ENCODE data around the gene ZNF552. TPM values are rescaled to one million over a fixed set of nuclear protein-coding genes. Genes with fewer than 3 reads are reported as not detected.
A peak's percentile ranks its signal among the peaks of the same experiment; 100 is the strongest.

ZNF552 gene
- total and polyA plus RNA-seq, 2 of the 8 experiments (the other 6 are each of a cell fraction or from before 2014, with no cell fraction given), result 5.9 to 11.6 TPM

DNA sequence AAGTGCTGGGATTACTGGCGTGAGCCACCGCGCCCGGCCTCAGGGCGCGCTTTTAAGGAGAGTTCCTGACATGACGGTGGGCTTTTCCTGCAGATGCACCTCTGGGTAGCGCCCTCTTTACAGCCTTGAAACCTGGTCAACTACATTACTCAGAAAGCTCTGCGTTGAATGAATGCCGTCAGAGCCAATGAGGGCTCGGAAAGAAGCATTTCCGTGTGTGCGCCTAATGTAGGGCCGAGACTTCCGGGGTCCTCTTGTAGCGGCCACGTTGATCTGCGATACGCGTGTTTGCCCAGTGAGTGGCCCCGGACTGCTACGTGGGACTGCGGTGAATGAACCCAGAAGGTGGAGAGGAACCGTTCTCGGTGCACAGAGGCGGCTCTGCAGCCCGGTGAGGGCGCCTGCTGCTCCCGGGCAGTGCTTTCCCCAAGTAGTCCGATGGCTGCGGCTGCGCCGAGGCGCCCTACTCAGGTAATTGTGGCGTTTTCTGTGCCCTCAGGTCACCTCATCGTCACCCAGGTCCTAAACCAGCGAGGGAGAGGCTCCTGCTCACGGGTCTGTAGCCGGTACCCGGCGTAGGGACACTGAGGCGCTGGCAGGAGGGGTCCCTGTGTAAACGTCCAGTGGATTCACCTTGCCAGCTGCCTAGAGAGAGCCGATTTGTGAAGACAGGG is 4.9 kb upstream of the ZNF552 start:
- peak; percentile 63 to 73 for DNase-seq (ENCODE audit: low read depth in 1 of 2, low spot score in 2 of 2)
- Histone ChIP-seq H3K56ac (replicated peaks; ENCODE audit: insufficient read length, low read depth, low read length) (peak overlapping the region; percentile 47), H3K27ac (ENCODE audit: low read depth, low read length) (peak overlapping the region; percentile 80), H4K20me1 (replicated peaks in 1 of 2; ENCODE audit: control insufficient read depth in 1 of 2, insufficient read depth in 2 of 2, low read length in 2 of 2) (peaks cover 4 to 7% of the 10 kb centered on the region in 2 experiments), H3K9me3 (ENCODE audit: insufficient read depth in 2 of 2, low read depth in 1 of 2, low read length in 1 of 2) (no peaks in the 10 kb centered on the region), H3K27me3 (replicated peaks in 1 of 4; ENCODE audit: control insufficient read depth in 3 of 4, extremely low read depth in 1 of 4, insufficient read depth in 3 of 4, low read length in 3 of 4) (no peaks in the 10 kb centered on the region), H3K36me3 (ENCODE audit: control insufficient read depth in 2 of 4, insufficient read depth in 4 of 4, low read length in 3 of 4) (peaks cover 0 to 11% (median 0%) of the 10 kb centered on the region in 4 experiments; a peak in 3 of 8 replicates), H3K4me3 (ENCODE audit: extremely low read depth in 1 of 4, insufficient read depth in 2 of 4, low read depth in 3 of 4, low read length in 4 of 4) (peak overlapping the region; percentile 84 to 99 (median 96)), H3K79me1 (ENCODE audit: low read depth, low read length) (peaks cover 4% of the 10 kb centered on the region; the same call in 1 of the 2 replicates), H2BK12ac (ENCODE audit: low read depth, low read length) (no peak overlapping the region), H3K23me2 (ENCODE audit: low read depth, low read length) (peaks cover 3% of the 10 kb centered on the region), H2BK20ac (ENCODE audit: low read length) (no peak overlapping the region), H4K91ac (replicated peaks; ENCODE audit: insufficient read length, low read length) (peak overlapping the region; percentile 98), H3K18ac (ENCODE audit: extremely low read depth, low read length) (peak overlapping the region; percentile 72; the same call in 1 of the 2 replicates), H4K5ac (ENCODE audit: insufficient read length, low read depth, low read length) (no peak overlapping the region), H3K4ac (replicated peaks; ENCODE audit: insufficient read length, low read depth, low read length) (peak overlapping the region; percentile 91), H3K4me2 (ENCODE audit: insufficient read depth in 1 of 2, low read depth in 2 of 2, low read length in 2 of 2) (peak overlapping the region; percentile 67 to 81), H2AFZ (ENCODE audit: low read length) (peak overlapping the region; percentile 56; the same call in 1 of the 2 replicates), H3K23ac (ENCODE audit: insufficient read length) (no peak overlapping the region), H4K8ac (ENCODE audit: extremely low read depth, insufficient read depth, low read length) (peak overlapping the region; percentile 98), H3K79me2 (ENCODE audit: control insufficient read depth in 1 of 2, insufficient read depth in 2 of 2, low read length in 2 of 2) (peaks cover 18 to 50% of the 10 kb centered on the region in 2 experiments), H2BK15ac (ENCODE audit: low read length) (no peak overlapping the region), H3K14ac (ENCODE audit: insufficient read length) (no peak overlapping the region), H2BK120ac (replicated peaks; ENCODE audit: low read depth, low read length) (peak overlapping the region; percentile 81), H3K4me1 (replicated peaks in 1 of 4; ENCODE audit: control insufficient read depth in 3 of 4, insufficient read depth in 4 of 4, low read length in 3 of 4) (peaks cover 3 to 7% (median 5%) of the 10 kb centered on the region in 4 experiments), H3K9ac (replicated peaks in 1 of 4; ENCODE audit: extremely low read depth in 1 of 4, low read depth in 3 of 4, low read length in 3 of 4) (peak overlapping the region; percentile 83 to 95 (median 90)), H2BK5ac (ENCODE audit: low read depth, low read length) (peak overlapping the region; percentile 87; the same call in 1 of the 2 replicates), H2AK5ac (ENCODE audit: low read depth, low read length) (no peak overlapping the region)
- POLR2A ChIA-PET (ENCODE audit: partially characterized antibody), result interaction anchor here (0.6 to 5.6 kb wide), 27 partner anchors 11 to 384 kb away, joined by 3 to 52 read pairs (median 4); partner anchors contain the start of genes ZNF417, ZNF418, ZNF586 and ZNF587
- CTCF ChIA-PET (ENCODE audit: partially characterized antibody), result interaction anchor here (0.6 to 3.8 kb wide), 3 partner anchors 9 to 1052 kb away, joined by 3 to 15 read pairs (median 7); partner anchors contain the start of gene ZNF587B
- WGBS, 2 experiments (ENCODE audit: extremely low coverage in 1 of 2, insufficient coverage in 1 of 2, insufficient read length in 1 of 2, insufficient replicate concordance in 2 of 2, low coverage in 1 of 2, low lambda C conversion rate in 2 of 2, missing lambda C conversion rate in 1 of 2), result 1% methylated on average over 44 of the region's 44 CpGs; no CpG with 5 or more reads in 1 of the 2 experiments
- peak; percentile 28 for FAIRE-seq
- TF ChIP-seq, protein P1, sequence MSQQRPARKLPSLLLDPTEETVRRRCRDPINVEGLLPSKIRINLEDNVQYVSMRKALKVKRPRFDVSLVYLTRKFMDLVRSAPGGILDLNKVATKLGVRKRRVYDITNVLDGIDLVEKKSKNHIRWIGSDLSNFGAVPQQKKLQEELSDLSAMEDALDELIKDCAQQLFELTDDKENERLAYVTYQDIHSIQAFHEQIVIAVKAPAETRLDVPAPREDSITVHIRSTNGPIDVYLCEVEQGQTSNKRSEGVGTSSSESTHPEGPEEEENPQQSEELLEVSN (IDR thresholded peaks at IDR 0.05), result no peak
- TF ChIP-seq RXRA (IDR thresholded peaks at IDR 0.05; ENCODE audit: insufficient read depth, low read depth, low read length) (no peak), RNF2 (IDR thresholded peaks at IDR 0.05; ENCODE audit: borderline replicate concordance, low read depth, low read length, missing control alignments, poor library complexity, severe bottlenecking) (no peak), SIRT6 (IDR thresholded peaks at IDR 0.05; ENCODE audit: low read length) (no peak), KDM4A (IDR thresholded peaks at IDR 0.05; ENCODE audit: low read depth, low read length, severe bottlenecking) (peak; percentile 31), MAX (IDR thresholded peaks at IDR 0.05) (peak; percentile 71), CHD1 (IDR thresholded peaks at IDR 0.05; ENCODE audit: low read depth, low read length) (no peak), TAF7 (optimal IDR thresholded peaks at IDR 0.05; ENCODE audit: borderline replicate concordance, low read depth, low read length) (peak; percentile 36), ZNF274 (IDR thresholded peaks at IDR 0.05; ENCODE audit: borderline replicate concordance, extremely low read depth, low read length) (no peak), BCL11A (IDR thresholded peaks at IDR 0.05; ENCODE audit: low read depth in 2 of 2, low read length in 2 of 2) (no peak)
